ENCODE measurements around the gene SPIN2B. TPM values are rescaled to one million over a fixed set of nuclear protein-coding genes. Genes with fewer than 3 reads are reported as not detected.

The SPIN2B gene
- total RNA-seq, 1 donor from 2014 or later = 19.8 TPM

- DNase-seq (ENCODE audit: low spot score) = no peak
Observed at GRCh38 chrX:57070185-57070984, 51.0 kb downstream of the SPIN2B start.

Other genes with a start within 250 kb of the SPIN2B start
- 23.8 TPM for gene SPIN3, start 126.0 kb downstream of the SPIN2B start, total RNA-seq
- 1.4 TPM for gene SPIN2A, start 15.8 kb upstream of the SPIN2B start, total RNA-seq
- 9.1 TPM for gene FAAH2, start 165.2 kb upstream of the SPIN2B start, total RNA-seq

Measured in ureter (tissue), 1 donor.